Measurements from ENCODE around the gene NEGR1.

DNA sequence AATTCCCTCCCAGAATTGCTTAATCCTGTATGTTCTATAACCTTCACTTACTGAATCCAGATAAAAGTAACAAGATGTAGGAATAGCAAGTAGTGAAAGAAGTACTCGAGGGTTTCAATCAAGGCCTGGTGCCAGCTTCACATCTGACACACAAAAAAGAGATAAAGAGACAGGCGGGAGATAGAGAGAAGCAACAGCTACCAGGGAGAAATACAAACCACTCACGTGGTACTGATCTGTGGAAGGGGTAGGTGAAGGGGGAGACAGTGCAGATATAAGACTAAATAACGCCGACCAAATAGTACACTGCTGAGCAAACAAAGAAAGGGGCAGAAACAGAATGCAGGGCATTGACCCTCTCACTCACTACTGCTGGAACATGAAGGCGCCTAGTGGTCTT, 295.2 kb downstream of the NEGR1 start:
- TF ChIP-seq, protein P1, sequence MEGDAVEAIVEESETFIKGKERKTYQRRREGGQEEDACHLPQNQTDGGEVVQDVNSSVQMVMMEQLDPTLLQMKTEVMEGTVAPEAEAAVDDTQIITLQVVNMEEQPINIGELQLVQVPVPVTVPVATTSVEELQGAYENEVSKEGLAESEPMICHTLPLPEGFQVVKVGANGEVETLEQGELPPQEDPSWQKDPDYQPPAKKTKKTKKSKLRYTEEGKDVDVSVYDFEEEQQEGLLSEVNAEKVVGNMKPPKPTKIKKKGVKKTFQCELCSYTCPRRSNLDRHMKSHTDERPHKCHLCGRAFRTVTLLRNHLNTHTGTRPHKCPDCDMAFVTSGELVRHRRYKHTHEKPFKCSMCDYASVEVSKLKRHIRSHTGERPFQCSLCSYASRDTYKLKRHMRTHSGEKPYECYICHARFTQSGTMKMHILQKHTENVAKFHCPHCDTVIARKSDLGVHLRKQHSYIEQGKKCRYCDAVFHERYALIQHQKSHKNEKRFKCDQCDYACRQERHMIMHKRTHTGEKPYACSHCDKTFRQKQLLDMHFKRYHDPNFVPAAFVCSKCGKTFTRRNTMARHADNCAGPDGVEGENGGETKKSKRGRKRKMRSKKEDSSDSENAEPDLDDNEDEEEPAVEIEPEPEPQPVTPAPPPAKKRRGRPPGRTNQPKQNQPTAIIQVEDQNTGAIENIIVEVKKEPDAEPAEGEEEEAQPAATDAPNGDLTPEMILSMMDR (conservative IDR thresholded peaks at IDR 0.05), result no peak
- no peak for TF ChIP-seq EZH2 (IDR thresholded peaks at IDR 0.05; ENCODE audit: low read depth)

Data from PC-9 (cell line).